Smooth muscle cell (in vitro differentiated cells): ENCODE results near the gene ICAM1. TPM values are rescaled to one million over a fixed set of nuclear protein-coding genes. Genes with fewer than 3 reads are reported as not detected.

Experiments
- DNase-seq: peaks from one replicate; lab custom pipeline; 2025; ENCODE audit not compliant: unreplicated experiment; lab: John Stamatoyannopoulos, UW
- H2AFZ ChIP-seq: fragments of 200-600 bp; sonication (generic); 2 replicates; pipeline ENCODE4 v1.6.0; 2016; ENCODE audit warnings: antibody characterized with exemption, low read depth, mild to moderate bottlenecking
- H3F3A ChIP-seq: fragments of 200-600 bp; sonication (generic); 2 replicates; pipeline ENCODE4 v1.6.0; 2017; ENCODE audit warnings: antibody characterized with exemption, low read depth
- H3K27ac ChIP-seq: fragments of 200-600 bp; sonication (generic); 2 replicates; pipeline ENCODE4 v1.5.1; 2016; ENCODE audit warnings: low read depth, mild to moderate bottlenecking
- H3K27me3 ChIP-seq: fragments of 200-600 bp; sonication (generic); 2 replicates; pipeline ENCODE4 v1.6.1; 2016; ENCODE audit warnings: low read depth, mild to moderate bottlenecking
- H3K36me3 ChIP-seq: fragments of 200-600 bp; sonication (generic); 2 replicates; pipeline ENCODE4 v1.5.1; 2016; ENCODE audit warnings: low read depth
- H3K4me1 ChIP-seq: fragments of 200-600 bp; sonication (generic); 2 replicates; pipeline ENCODE4 v1.5.1; 2016; ENCODE audit warnings: low read depth
- H3K4me2 ChIP-seq: fragments of 200-600 bp; sonication (generic); 2 replicates; pipeline ENCODE4 v1.6.0; 2016; ENCODE audit warnings: mild to moderate bottlenecking
- H3K4me3 ChIP-seq: fragments of 200-600 bp; sonication (generic); 2 replicates; pipeline ENCODE4 v1.5.1; 2016; ENCODE audit warnings: mild to moderate bottlenecking
- H3K79me2 ChIP-seq: fragments of 200-600 bp; sonication (generic); 2 replicates; pipeline ENCODE4 v1.6.0; 2016; ENCODE audit warnings: low read depth, mild to moderate bottlenecking
- H3K9ac ChIP-seq: fragments of 200-600 bp; sonication (generic); 2 replicates; pipeline ENCODE4 v1.6.0; 2016; ENCODE audit warnings: low read depth
- H3K9me3 ChIP-seq: fragments of 200-600 bp; sonication (generic); replicated peaks from 2 replicates; pipeline ENCODE4 v1.5.1; 2016; ENCODE audit warnings: low read depth
- H4K20me1 ChIP-seq: fragments of 200-600 bp; sonication (generic); 2 replicates; pipeline ENCODE4 v1.6.0; 2016; ENCODE audit warnings: low read depth
- CTCF ChIP-seq: fragments of 200-600 bp; sonication (generic); IDR thresholded peaks from 2 replicates; pipeline ENCODE4 v1.5.1; 2017; ENCODE audit warnings: borderline replicate concordance, mild to moderate bottlenecking, antibody characterized with exemption; ENCODE audit not compliant: insufficient read depth, poor library complexity, severe bottlenecking
- WGBS: methylation state at CpG from one replicate; pipeline ENCODE4 v1.1.7; 2016; ENCODE audit warnings: low lambda C conversion rate; 5-methylcytosine and 5-hydroxymethylcytosine counted together
- polyA plus RNA-seq: library from polyadenylated mRNA; unstranded; fragments of >200 nt; fragmentation: Nextera tagmentation; extraction: Ambion mirVana; gene quantifications from 2 replicates; pipeline ENCODE4 v1.2.1, GENCODE V29; 2016
- total RNA-seq: library from RNA; depleted of rRNA; stranded (reverse); fragments of >200 nt; gene quantifications from 2 replicates; pipeline ENCODE4 v1.2.3, GENCODE V29; 2014

The ICAM1 gene
- total and polyA plus RNA-seq, 2 experiments from 2014 or later = 4.6 to 9.2 TPM

DNA sequence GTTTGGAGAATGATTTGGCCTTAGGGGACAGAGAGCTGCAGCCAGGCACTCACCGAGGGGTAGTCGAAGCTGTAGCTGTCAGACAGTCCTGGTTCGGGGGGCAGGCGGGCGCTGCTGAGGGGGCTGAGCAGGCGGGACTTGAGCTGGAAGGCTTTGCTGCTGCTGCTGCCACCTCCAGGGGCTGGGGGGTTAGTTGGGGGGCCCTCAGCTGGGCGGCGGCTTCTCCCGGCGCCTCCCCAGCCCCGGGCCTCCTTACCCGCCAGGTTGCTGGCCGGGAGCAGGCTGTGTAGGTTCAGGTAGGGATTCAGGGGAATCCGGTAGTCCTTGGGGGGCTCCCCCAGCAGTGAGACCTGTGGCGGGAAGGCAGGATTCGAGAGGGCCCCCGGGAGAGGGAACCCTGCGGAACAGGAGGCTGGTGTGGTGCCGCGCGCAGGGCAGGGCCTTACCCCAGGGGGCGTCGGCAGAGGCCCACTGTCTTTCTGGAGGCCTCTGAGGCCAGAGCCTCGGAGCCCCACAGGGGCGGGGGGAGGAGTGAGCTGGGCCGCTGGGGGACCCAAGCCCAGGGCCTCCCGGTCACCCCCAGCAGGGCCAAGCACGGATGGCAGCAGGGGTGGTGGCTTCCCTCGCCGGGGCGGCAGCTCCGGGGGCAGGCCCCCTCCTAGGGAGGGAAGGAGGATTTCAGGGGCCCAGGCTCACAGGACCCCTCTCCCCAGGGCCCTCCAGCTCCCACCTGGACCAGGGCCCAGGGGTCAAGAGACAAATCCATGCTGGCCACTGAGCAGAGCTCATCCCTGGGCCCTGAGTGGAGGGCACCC is 49.9 kb downstream of the ICAM1 start:
- H2AFZ ChIP-seq = no peak overlapping the region
- H3K36me3 ChIP-seq = no peaks in the 10 kb centered on the region
- H3K27me3 ChIP-seq = no peaks in the 10 kb centered on the region
- H3K9ac ChIP-seq = no peak overlapping the region
- peaks cover 2% of the 10 kb centered on the region for H4K20me1 ChIP-seq
- H3K9me3 ChIP-seq = no peaks in the 10 kb centered on the region
- H3K27ac ChIP-seq = no peak overlapping the region
- no peaks in the 10 kb centered on the region for H3K79me2 ChIP-seq
- H3F3A ChIP-seq = peaks cover 7% of the 10 kb centered on the region
- no peak for TF ChIP-seq CTCF
- no peaks in the 10 kb centered on the region for H3K4me1 ChIP-seq
- WGBS = 97% methylated on average over 28 of the region's 32 CpGs
- H3K4me3 ChIP-seq = no peak overlapping the region
- no peak overlapping the region for H3K4me2 ChIP-seq
- no peak for DNase-seq

- Histone ChIP-seq H3K27ac (no peak overlapping the region), H3K36me3 (no peaks in the 10 kb centered on the region), H2AFZ (no peak overlapping the region), H3K4me2 (no peak overlapping the region), H4K20me1 (peaks cover 6% of the 10 kb centered on the region), H3K79me2 (no peaks in the 10 kb centered on the region), H3K27me3 (no peaks in the 10 kb centered on the region), H3K9me3 (no peaks in the 10 kb centered on the region), H3K4me1 (no peaks in the 10 kb centered on the region), H3F3A (peaks cover 7% of the 10 kb centered on the region), H3K4me3 (no peak overlapping the region), H3K9ac (no peak overlapping the region)
- DNase-seq = no peak
- no peak for TF ChIP-seq CTCF
- WGBS = 99% methylated on average over 11 of the region's 11 CpGs
These were observed 50.5 kb downstream of the ICAM1 start for GRCh38 chr19:10321417-10321797.

DNA sequence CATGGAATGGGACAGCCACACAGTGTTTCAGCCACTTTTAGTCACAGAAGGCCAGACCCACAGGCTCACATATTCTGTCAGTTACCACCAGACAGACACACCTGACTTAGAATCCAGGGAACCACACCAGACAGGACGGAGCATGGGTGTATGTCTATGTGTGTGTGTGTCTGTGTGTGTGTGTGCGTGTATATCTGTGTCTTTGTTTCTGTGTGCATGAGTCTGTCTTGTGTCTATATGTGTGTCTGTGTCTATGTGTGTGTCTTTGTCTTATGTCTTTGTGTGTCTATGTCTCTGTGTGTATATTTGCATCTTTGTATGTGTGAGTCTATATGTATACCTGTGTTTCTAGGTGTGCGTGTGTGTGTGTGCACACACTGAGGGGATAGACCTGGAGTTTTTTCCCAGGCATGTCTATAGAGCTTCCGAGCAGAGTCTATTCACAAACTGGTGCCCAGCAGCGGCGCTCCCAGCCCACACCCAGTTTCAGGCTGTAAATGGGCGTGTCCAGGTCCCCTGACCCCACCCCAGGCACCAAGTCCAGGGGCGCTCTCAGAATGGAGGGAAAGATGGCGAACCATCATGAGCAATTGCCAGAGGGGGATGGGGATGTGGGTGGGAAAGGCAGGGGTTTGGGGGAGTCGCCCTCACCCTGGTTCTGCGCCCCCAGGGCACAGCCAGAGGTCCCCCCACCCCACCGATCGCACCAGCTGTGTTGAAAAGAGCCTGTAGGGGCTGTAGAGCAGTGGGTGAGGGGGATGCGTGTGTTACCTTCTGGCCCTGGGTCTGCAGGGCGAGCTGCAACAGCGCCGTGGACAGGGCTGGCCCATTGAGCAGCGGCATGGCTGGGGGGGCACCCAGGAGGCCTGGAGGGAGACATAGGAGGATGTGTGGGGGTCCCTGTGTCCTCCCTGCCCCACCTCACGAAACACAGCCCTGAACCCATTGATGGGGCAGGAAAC is 51.2 kb downstream of the ICAM1 start:
- no peaks in the 10 kb centered on the region for H3K9me3 ChIP-seq
- no peaks in the 10 kb centered on the region for H3K36me3 ChIP-seq
- H3K9ac ChIP-seq = no peak overlapping the region
- DNase-seq = no peak
- no peak overlapping the region for H2AFZ ChIP-seq
- no peak overlapping the region for H3K4me3 ChIP-seq
- peaks cover 7% of the 10 kb centered on the region for H3F3A ChIP-seq
- no peak overlapping the region for H3K4me2 ChIP-seq
- WGBS = 97% methylated on average over 17 of the region's 19 CpGs
- no peaks in the 10 kb centered on the region for H3K79me2 ChIP-seq
- H3K4me1 ChIP-seq = no peaks in the 10 kb centered on the region
- H3K27ac ChIP-seq = no peak overlapping the region
- peaks cover 11% of the 10 kb centered on the region for H4K20me1 ChIP-seq
- TF ChIP-seq CTCF = no peak
- H3K27me3 ChIP-seq = no peaks in the 10 kb centered on the region
